Spleen (tissue), 11 donors: ENCODE measurements around the gene YIF1B. TPM values are rescaled to one million over a fixed set of nuclear protein-coding genes. Genes with fewer than 3 reads are reported as not detected.

ENCODE experiments used
- DNase-seq: peaks from one replicate; pipeline ENCODE4 v3.0.0-alpha.2; 2020
- H3K27ac ChIP-seq, 8 donors: fragments of 200-600 bp; sonication (generic) in 7 of 8; 1 replicate in 4 of 8; 2 replicates in 4 of 8; pipeline versions ENCODE4 v1.5.0 to v1.8.0; 2016 to 2021; ENCODE audit warnings: inconsistent platforms in 4 of 8, mild to moderate bottlenecking in 4 of 8, moderate library complexity in 1 of 8
- H3K27me3 ChIP-seq, 7 donors: fragments of 200-600 bp; sonication (generic) in 6 of 7; replicated peaks in 1 of 7; 1 replicate in 4 of 7; 2 replicates in 3 of 7; pipeline versions ENCODE4 v1.5.0 to v1.8.0; 2016 to 2021; ENCODE audit warnings: inconsistent platforms in 3 of 7, mild to moderate bottlenecking in 1 of 7
- H3K36me3 ChIP-seq, 6 donors: fragments of 200-600 bp; sonication (generic) in 5 of 6; 1 replicate in 4 of 6; 2 replicates in 2 of 6; pipeline versions ENCODE4 v1.5.0 to v1.8.0; 2016 to 2021; ENCODE audit warnings: inconsistent platforms in 2 of 6
- H3K4me1 ChIP-seq, 6 donors: fragments of 200-600 bp; sonication (generic) in 5 of 6; 1 replicate in 3 of 6; 2 replicates in 3 of 6; pipeline versions ENCODE4 v1.5.0 to v1.8.0; 2016 to 2021; ENCODE audit warnings: inconsistent platforms in 3 of 6
- H3K4me3 ChIP-seq, 8 donors: fragments of 200-600 bp; sonication (generic) in 7 of 8; 1 replicate in 4 of 8; 2 replicates in 4 of 8; pipeline versions ENCODE4 v1.5.0 to v1.8.0; 2016 to 2021; ENCODE audit warnings: inconsistent platforms in 4 of 8, mild to moderate bottlenecking in 4 of 8, moderate library complexity in 2 of 8
- H3K9me3 ChIP-seq, 8 donors: fragments of 200-600 bp; sonication (generic) in 7 of 8; 1 replicate in 4 of 8; 2 replicates in 4 of 8; pipeline versions ENCODE4 v1.5.0 to v1.8.0; 2016 to 2021; ENCODE audit warnings: inconsistent platforms in 4 of 8
- POLR2A ChIP-seq, 3 donors: fragments of 450-650 bp; IDR thresholded peaks; one replicate each; pipeline ENCODE4 v1.5.1; 2017; ENCODE audit warnings: antibody characterized with exemption in 3 of 3, mild to moderate bottlenecking in 1 of 3
- POLR2AphosphoS5 ChIP-seq, 3 donors: sonication (generic); formaldehyde crosslinking; IDR thresholded peaks; one replicate each; pipeline ENCODE4 v1.5.1; 2017; ENCODE audit warnings: antibody characterized with exemption in 3 of 3
- WGBS, 5 donors: extraction: QIAGEN DNeasy Blood & Tissue Kit in 3 of 5; methylation state at CpG; one replicate each; pipeline versions ENCODE4 v1.1.5 to v1.1.7; 2013 to 2018; 5-methylcytosine and 5-hydroxymethylcytosine counted together
- intact Hi-C: fragments of 100-400 bp; cut with DNase I; formaldehyde crosslinking; loops from one replicate; pipeline ENCODE4 v1.15.0; 2023; ENCODE audit warnings: low total_unique reads
- polyA plus RNA-seq, 3 donors: library from polyadenylated mRNA; stranded (reverse); fragments of 200-250 nt; gene quantifications; one replicate each; pipeline ENCODE4 v1.2.1, GENCODE V29; 2013
- total RNA-seq, 7 donors: library from RNA; depleted of rRNA in 3 of 7; stranded (reverse); fragments of >200 nt in 3 of 7; fragmentation: NEBNext Ultra II Directional in 4 of 7; extraction: Animal tissue kit (Norgen Biotek cat#: 25700) in 4 of 7; gene quantifications; one replicate each; pipeline versions ENCODE4 v1.1.0 to v1.2.1, GENCODE V29; 2016 to 2021
- TF ChIP-seq, protein P1 (sequence below), 11 experiments: fragments of 200-600 bp in 7 of 11; fragments of 450-650 bp in 4 of 11; sonication (generic) in 4 of 11; IDR thresholded peaks in 8 of 11; conservative IDR thresholded peaks in 3 of 11; 1 replicate in 7 of 11; 2 replicates in 4 of 11; pipeline versions ENCODE4 v1.4.0 to v1.8.0; 2016 to 2021; ENCODE audit warnings: antibody characterized with exemption in 11 of 11, inconsistent platforms in 4 of 11, mild to moderate bottlenecking in 1 of 11
- donor health status: healthy with polysubstance abuse.
- donor health status: DM: no; HTN: no; CAD: no; lungs with moderate emphysema.
- donor health status: DM: no; HTN: no; CAD: no.
- donor health status: Bipolar disorder and iron deficiency.
- donor health status: healthy.
- donor health status: DM: no; HTN: no; CAD: no.
- donor health status: DM: yes; HTN: yes; CAD: no.

The YIF1B gene
- total and polyA plus RNA-seq, 10 donors = 31.4 to 56.7 (median 39.5) TPM

DNA sequence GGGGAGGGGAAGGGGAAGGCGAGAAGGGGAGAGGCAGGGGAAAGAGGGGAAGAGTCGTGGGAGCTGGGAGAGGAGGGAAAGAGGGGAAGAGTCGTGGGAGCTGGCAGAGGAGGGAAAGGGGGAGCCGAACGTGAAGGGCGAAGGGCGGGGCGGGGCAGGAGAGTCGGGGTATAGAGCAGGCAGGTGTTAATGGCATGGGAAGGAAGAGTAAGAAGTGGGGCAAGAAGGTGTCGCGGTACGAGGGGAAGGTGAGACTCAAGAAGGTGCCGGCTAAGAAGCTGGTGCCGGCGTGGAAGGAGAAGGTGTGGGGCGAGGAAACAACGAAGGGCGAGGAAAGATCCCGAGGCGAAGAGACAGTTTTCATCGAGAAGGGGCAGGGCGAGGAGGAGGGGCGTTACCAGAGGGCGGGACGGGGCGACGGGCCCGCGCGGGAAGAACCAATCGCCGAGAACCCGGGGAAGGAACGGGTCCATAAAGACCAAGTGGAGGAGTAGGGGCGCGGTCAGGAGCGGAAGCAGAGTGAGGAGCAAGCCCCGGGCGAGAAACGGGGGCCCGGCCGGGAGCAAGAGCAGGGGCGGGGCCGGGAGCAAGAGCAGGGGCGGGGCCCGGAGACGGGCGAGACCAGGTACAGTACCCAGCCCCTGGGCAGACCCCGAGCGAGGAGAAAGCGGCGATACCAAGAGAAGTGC, 20.3 kb upstream of the YIF1B start:
- peak; percentile 98 for DNase-seq
- H3K27ac ChIP-seq = peak overlapping the region; percentile 76 to 98 (median 96)
- H3K27me3 ChIP-seq = no peaks in the 10 kb centered on the region
- 0 to 1% (median 1%) methylated on average over 50 to 52 of the region's 52 CpGs for WGBS, 5 donors
- no peaks in the 10 kb centered on the region for H3K9me3 ChIP-seq
- intact Hi-C loops = loop anchor here (5.0 kb wide), 1 partner anchor 36 kb away; the partner anchor contains the start of gene PSMD8
- peaks cover 0 to 38% (median 0%) of the 10 kb centered on the region in 6 donors for H3K36me3 ChIP-seq
- H3K4me3 ChIP-seq = peak overlapping the region; percentile 57 to 93 (median 80)
- peak; percentile 83 to 90 (median 89) for TF ChIP-seq POLR2AphosphoS5 (IDR thresholded peaks at IDR 0.05)
- peak in 1 of 3 donors; percentile 24 for TF ChIP-seq POLR2A (IDR thresholded peaks at IDR 0.05)
- TF ChIP-seq, protein P1, sequence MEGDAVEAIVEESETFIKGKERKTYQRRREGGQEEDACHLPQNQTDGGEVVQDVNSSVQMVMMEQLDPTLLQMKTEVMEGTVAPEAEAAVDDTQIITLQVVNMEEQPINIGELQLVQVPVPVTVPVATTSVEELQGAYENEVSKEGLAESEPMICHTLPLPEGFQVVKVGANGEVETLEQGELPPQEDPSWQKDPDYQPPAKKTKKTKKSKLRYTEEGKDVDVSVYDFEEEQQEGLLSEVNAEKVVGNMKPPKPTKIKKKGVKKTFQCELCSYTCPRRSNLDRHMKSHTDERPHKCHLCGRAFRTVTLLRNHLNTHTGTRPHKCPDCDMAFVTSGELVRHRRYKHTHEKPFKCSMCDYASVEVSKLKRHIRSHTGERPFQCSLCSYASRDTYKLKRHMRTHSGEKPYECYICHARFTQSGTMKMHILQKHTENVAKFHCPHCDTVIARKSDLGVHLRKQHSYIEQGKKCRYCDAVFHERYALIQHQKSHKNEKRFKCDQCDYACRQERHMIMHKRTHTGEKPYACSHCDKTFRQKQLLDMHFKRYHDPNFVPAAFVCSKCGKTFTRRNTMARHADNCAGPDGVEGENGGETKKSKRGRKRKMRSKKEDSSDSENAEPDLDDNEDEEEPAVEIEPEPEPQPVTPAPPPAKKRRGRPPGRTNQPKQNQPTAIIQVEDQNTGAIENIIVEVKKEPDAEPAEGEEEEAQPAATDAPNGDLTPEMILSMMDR (IDR thresholded peaks at IDR 0.05 in 8 of 11, conservative IDR thresholded peaks at IDR 0.05 in 3 of 11) = peak in 1 of 11 experiments; percentile 9
- peaks cover 7 to 29% (median 21%) of the 10 kb centered on the region in 6 donors for H3K4me1 ChIP-seq

DNA sequence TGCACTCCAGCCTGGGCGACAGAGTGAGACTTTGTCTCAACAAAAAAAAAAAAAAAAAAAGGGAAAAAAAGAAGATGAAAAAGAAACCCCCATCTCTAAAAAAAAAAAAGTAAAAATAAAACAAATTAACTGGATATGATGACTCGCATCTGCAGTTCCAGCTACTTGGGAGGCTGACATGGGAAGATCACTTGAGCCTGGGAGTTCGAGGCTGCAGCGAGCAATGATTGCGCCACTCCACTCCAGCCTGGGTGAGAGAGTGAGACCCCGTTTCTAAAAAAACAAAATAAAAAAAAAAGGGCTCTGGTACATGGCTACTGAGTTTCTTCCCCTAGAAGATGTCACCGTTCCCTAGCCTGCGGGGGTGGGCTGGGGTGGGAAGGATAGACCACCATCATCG, 17.5 kb upstream of the YIF1B start:
- no peak overlapping the region for H3K4me3 ChIP-seq
- H3K36me3 ChIP-seq = peaks cover 0 to 33% (median 4%) of the 10 kb centered on the region in 6 donors
- H3K9me3 ChIP-seq = no peaks in the 10 kb centered on the region
- intact Hi-C loops = loop anchor here (5.0 kb wide), 1 partner anchor 91 kb away; no protein-coding TSS in a partner anchor
- no peak for DNase-seq
- no peak overlapping the region for H3K27ac ChIP-seq
- H3K4me1 ChIP-seq = peaks cover 7 to 23% (median 19%) of the 10 kb centered on the region in 6 donors
- no peaks in the 10 kb centered on the region for H3K27me3 ChIP-seq
- 79 to 90% (median 86%) methylated on average over 9 of the region's 9 CpGs for WGBS, 5 donors
- TF ChIP-seq POLR2AphosphoS5 (IDR thresholded peaks at IDR 0.05) (no peak), POLR2A (IDR thresholded peaks at IDR 0.05) (no peak)
- TF ChIP-seq, protein P1 (IDR thresholded peaks at IDR 0.05 in 8 of 11, conservative IDR thresholded peaks at IDR 0.05 in 3 of 11) = no peak

DNA sequence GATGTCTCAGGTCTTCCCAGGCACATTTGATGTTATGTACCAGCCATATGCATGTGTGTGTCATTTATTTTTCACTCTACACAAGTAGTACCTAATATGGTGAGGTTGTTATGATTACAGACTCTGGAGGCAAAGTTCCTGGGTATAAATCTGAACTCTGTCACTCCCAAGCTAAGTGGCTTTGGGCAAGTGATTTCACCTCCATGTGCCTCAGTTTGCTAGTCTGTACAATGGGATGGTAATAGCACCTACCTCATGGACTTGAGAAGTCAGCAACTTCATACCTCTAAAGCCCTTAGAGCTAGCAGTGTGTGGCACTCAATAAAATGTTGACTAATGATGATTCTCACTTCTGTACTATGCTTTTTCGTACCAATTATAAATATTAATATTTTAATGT, 16.0 kb upstream of the YIF1B start:
- WGBS, 5 donors = 88 to 97% (median 91%) methylated on average over 1 of the region's 1 CpG
- no peak for TF ChIP-seq POLR2AphosphoS5 (IDR thresholded peaks at IDR 0.05)
- no peak for DNase-seq
- Histone ChIP-seq H3K27ac (no peak overlapping the region), H3K27me3 (no peaks in the 10 kb centered on the region), H3K9me3 (no peaks in the 10 kb centered on the region), H3K4me3 (no peak overlapping the region), H3K36me3 (peaks cover 5 to 42% (median 19%) of the 10 kb centered on the region in 6 donors), H3K4me1 (peaks cover 0 to 10% (median 8%) of the 10 kb centered on the region in 6 donors)
- intact Hi-C loops = loop anchor here (5.0 kb wide), 1 partner anchor 89 kb away; no protein-coding TSS in a partner anchor

DNA sequence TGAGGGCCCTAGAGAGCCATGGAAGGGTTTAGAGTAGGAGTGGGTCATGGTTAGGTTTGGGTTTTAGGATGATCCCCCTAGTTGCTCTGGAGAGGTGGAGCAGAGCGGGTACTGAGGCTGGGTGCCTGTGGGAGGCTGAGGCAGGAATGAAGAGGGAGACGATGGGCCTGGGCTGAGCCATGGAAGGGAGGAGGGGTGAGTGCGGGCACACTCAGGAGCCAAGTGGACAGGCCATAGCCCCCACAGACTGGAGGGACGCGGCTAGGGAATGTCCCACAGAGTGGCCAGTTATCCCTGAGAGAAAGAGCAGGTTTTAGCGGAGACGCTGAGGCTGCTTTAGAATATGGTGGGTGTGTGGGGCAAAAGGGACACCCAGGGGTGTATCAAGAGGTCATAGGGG, 13.9 kb upstream of the YIF1B start:
- H3K27me3 ChIP-seq = no peaks in the 10 kb centered on the region
- intact Hi-C loops = loop anchor here (5.0 kb wide), 1 partner anchor 87 kb away; no protein-coding TSS in a partner anchor
- TF ChIP-seq POLR2AphosphoS5 (IDR thresholded peaks at IDR 0.05) = peak in 1 of 3 donors; percentile 48
- TF ChIP-seq, protein P1 (IDR thresholded peaks at IDR 0.05 in 8 of 11, conservative IDR thresholded peaks at IDR 0.05 in 3 of 11) = no peak
- no peak for DNase-seq
- H3K9me3 ChIP-seq = no peaks in the 10 kb centered on the region
- H3K36me3 ChIP-seq = peaks cover 5 to 62% (median 34%) of the 10 kb centered on the region in 6 donors
- 93 to 96% (median 95%) methylated on average over 7 of the region's 7 CpGs for WGBS, 5 donors
- no peak overlapping the region for H3K27ac ChIP-seq
- no peak overlapping the region for H3K4me3 ChIP-seq
- peaks cover 0 to under 1% (median 0%) of the 10 kb centered on the region in 6 donors for H3K4me1 ChIP-seq
